ENCODE results near the gene RAPGEF3.

Gene RAPGEF3

DNA sequence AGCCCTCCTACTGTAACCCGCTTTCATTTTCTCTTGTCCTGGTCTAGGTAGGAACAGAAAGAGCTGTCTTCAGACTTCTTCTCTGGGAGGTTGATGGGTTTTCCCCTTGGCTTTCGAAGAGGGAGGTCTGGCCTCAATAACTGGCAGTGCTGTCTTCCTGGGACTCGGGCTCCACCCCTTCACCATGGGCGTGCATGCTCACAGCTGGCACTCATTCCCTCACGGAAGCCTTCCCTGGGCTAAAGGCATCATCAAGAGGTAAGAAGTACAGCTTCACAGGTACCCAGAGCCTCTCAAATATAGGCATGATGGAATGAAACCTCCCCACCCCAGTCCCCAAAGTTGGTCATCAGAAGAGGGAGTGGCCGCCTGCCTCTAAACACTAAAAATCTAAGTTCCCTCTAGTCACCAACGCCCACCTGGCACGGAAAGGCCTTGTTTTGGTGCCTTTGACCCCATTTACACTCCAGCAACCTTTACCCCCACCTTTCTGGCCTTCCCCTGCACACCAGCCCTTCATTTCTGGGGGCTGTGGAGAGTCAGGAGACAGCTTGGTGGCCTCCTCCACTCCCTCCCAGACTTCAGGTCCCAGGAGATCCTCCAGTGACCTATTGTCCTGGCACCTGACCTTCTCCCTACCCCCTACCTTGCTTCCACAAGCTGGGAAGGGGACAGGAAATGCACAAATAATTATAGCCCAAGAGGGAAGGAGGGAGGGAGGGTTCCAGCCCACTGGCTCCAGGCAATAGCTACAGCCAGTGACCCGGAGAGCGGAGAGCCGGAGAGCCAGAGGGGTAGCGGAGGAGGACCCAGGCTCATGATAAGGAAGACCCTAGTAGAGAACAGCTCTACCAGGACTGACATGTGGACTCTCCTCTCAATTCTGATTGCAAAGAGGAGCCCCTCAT, 2.8 kb downstream of the RAPGEF3 start:
- DNase-seq: no peak

DNA sequence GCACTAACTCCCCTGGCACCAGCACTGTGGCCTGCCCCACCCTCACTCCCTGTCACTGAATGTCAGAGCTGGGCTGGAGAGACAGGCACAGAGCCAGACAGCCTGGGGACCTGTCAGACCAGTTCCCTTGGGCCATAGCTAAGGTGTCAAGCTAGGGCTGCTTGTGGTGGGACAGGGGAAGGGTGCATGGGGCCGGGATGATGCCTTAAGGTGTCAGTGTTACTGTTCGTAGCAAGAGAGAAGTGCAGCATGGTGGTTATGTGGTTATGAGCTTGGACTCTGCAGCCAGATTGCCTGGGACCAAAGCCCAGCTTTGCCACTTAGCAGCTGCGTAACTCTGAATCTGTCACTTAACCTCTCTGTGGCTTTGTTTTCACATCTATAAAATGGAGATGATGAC, 3.8 kb downstream of the RAPGEF3 start:
- no peak for DNase-seq

DNA sequence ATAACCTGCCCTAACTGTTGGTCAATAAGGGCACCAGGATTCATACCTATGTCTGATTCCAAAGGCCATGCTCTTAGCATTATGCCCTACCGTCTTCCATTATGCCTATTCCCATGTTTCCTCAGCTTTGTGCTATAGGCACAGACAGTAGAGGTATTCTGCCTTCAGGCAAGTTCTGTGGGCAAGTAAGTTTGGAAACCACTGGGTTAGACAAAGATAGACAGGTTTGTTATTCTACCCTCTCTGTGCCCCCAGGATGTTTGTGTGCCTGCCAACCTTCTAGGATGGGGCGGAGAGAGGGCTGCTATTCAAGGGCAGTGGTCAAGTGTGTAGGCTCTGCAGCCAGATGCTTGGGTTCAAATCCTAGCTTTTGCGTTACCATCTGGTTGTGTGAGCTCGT, 4.6 kb downstream of the RAPGEF3 start:
- DNase-seq: no peak

DNA sequence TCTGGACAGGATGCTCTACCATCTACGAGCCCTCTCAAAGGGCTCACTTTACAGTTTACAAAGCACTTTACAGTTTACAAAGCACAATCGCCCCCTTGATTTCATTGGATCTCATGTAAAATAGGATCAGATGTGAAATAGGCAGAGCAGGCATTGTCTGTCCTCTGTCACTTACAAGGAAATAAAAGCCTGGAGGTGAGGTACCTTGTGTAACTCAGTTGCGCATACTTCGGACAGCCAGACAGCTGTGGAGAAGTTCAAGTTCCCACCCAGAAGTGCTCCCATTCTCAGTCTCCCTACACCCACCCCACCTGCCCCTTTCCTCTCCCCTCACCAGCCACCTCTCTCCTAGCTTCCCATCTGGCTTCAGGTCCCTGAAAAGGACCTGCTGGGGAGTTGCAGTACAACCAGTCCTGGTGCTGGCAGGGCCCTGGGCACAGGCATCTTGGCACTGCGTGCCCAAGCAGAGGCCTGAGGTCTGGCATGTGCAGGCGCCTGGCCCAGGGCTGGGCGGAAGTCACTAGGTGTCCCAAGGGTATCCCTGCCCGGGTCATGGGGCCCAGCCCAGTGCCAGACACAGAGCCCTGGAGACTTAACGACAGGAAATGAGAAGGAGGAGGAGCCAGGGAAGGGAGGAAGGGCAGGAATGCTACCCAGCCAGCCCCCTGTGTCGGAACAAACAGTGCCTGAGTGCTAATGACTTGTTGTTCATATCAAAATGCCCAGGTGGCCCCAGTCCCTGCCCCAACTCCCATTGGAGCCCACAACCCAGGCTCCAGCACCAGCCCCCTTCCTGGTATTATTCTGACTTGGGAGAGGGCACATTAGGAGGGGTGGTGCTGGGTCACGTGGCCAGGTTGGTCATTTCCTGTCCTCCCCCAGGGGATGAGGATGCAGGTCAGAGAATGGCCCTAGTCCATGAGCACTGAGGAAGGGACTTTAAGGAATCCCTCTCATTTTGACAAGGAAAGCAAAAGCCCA, 5.4 kb downstream of the RAPGEF3 start:
- no peak for DNase-seq

DNA sequence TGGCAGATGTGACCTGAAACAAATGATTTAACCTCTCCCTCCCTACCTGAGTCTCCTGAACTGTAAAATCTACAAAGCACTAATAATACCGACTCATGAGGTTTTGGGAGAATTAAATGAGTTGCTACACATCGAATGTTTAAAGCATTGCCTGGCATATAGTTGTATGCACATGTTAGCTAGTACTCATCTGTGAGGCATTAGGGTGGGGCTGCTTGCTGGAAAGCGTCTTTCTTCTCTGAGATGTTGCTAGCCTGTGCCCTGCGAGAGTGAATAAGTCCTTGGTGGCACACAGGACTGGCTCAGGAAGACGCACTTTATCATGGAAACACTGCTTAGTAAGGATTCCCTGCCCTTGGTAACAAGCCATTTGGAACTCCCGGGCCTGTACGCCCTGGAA, 6.1 kb downstream of the RAPGEF3 start:
- no peak for DNase-seq

DNA sequence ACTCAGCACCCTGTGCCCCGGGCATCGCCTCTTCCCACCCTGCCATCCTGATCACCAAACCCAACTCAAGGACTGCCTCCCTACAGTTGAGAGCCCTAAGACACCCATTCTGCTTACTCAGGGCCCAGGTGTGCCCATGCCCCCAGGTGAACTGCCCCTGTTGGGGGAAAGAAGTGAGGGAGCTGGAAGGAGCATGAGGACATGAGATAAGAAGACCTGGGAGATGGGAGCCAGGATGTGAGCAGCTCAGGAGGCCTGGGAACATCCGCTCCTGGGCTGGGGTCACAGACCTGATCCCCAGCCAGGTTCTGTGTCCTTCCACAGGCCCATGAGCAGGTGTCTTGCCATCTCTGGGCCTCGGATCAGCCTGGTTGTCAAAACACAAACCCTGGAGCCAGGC, 6.6 kb downstream of the RAPGEF3 start:
- no peak for DNase-seq

DNA sequence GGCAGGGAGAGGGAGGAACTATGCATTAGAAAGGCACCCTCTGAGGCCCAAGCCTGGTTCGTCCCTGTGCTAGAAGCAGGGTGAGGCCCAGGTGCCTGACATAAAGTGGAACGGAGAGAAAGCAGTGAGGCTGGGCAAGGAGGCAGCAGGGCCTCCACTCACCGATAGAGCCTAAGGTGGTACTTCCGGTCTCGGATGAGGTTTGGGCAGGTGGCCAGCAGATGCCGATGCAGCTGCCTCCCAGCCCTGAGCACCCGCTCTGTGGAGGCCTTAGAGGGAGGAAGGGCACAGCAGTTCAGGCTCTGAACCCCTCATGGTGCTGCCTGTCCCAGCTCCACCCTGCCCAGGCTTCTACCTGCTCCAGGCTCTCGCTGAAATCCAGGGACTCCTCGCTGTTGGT, 7.1 kb downstream of the RAPGEF3 start:
- DNase-seq: no peak

DNA sequence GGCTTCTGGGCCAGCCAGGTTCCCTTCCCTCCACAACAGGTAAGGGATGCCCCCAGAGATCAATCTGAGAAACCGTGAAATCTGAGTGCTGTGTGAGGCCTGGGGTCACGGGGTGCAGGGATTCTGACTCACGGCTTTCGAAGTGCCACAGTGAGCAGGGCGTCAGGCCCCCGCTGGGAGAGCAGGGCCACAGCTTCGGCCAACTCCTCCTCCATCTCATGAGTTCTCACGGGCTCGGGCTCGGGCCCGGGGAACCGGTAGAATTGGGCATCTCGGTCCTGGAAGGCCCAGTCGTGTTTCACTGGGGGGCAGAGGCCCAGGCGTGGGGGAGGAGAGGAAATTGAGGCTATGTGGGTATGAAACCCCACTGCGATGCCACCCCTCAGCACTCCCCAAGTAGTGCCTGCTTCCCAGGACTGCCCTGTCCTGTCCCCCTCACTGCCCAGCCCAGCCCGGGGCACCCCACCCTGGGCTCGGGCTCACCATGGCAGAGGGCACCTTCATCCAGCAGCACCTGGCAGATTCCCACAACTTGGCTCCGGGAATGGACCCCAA, 7.7 kb downstream of the RAPGEF3 start:
- no peak for DNase-seq

DNA sequence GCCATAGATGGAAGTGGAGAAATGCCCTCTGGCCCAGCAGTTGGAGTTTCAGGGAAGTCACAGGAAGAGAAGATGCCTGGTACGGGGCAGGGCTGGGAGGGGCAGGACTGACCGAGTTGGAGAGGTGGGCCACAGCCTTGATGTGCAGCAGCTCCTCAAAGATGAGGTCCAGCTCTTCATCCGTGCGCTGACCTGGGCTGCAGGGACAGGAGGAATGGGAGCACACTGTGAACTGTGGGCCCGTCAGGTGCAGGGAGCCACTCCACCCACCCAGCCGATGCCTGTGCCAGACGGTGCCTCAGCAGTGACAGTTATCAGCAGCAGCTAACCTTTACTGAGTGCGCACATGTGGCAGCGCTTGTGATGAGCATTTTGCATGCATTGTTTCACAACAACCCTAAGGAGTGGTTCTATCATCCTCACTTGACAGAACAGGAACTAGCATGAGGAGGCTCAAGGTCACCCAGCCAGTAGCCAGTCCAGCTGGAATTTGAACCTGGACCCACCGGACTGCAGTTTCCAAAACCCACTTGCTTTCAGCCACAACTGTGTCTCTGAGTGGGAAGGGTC, 8.4 kb downstream of the RAPGEF3 start:
- DNase-seq: no peak

DNA sequence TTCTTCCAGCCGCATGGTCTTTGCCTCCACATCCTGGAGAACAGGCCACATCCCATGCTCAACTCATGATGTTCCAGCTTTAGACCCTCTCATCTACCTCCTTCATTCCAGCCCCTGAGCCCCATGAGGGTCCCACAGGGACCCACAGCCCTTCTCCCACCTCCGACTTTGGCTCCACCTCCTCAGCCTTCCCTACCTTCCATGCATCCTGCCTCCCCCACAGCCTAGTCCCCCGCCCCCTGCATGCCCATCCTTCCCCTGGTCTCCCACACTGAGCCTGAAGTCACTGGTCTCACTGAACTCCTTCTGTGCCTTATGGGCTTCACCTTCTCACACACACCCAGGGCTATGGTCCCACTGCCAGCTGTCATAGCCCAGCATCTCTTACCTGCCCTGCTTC, 9.8 kb downstream of the RAPGEF3 start:
- no peak for DNase-seq

DNA sequence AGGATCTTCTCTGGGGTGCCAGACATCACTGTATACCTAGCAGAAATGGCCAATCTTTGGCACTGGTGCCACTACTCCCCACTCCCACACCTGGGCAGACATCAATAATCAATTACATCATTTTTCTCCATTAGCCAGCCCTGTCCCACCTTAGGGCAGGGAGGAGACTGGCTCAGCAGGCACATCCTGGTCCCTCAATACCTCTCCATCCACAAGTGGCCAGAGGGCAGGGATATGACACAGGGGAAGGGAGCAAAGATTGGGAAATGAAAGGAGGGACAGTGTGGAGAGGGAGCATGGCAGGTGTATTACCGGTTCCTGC, 10.2 kb downstream of the RAPGEF3 start:
- no peak for DNase-seq

DNA sequence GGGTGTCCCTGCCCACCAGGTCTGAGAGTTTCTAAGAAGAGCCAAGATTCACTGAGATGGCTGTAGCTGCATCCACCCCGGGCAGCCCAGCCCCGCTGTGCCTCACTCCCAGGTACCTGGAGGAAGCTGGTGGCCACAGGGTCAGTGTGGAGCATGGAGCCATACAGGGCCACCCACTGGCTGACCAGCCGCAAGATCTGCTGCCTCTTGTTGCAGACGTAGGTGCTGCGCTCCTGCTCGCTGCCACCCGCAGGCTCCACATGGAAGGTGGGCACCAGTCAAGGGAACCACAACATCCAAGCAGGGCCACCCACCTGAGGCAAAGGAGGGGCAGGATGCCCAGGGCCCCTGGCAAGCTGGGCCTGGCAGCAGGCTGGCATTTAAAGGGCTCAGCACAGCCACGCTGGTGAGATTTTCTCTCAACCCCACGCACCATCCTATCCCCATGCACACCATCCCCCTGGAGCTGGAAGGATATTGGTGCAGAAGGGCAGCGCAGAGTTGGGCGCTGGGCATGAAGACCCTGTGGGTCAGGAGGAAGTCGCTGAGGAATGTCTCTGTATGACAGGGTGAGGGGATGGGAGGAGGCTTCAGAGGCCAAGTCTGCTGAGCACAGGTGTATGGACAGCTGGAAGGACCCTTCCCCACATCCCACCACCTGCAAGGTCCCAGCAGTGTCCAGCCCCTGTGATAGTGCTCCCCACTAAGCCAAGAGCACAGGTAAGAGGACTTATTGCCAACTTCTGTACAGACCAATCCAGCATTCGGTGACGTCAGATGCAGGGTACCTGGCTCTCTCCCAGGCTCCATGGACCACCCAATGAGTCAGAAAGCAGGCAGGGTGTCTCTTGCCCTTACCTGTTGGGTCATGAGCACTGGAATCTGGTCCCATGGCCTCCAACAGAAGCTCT, 10.8 kb downstream of the RAPGEF3 start:
- no peak for DNase-seq

DNA sequence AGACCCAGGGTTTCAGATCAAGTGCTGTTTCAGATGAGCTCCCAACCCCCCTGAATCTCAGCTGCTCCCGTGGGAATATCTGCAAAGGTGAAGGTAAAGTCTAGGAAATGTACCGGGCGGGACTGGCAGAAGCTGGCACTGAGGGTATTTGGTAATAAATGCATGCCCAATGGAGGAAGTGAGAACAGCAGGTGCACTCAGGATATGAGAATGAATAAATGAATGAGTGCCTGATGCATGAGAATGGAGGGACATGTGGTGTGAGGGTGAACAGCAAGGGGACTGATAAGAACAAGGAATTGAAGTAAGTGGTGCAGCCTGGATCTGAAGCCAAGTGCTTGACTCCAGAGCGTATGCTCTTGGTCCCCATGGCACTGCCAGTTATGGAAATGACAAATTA, 11.6 kb downstream of the RAPGEF3 start:
- DNase-seq: no peak

DNA sequence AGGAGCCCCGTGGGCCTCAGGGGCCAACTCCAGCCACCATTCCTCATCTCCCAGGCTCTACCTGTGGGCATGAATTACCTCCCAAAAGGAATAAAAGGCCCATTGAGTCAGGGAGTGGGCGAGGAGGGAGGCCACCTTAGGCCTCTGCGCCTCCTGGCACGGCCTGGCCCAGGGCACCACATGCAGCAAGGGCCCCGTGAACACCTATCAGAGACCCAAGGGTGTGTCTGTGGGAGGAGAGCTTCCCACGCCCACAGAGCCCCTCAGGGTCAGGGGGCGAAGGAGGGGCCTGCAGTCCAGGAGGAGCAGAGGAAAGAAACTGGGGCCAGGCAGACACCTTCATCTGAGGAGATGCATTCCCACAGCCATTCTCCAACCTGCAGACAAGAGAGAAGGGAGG, 12.2 kb downstream of the RAPGEF3 start:
- DNase-seq: no peak

DNA sequence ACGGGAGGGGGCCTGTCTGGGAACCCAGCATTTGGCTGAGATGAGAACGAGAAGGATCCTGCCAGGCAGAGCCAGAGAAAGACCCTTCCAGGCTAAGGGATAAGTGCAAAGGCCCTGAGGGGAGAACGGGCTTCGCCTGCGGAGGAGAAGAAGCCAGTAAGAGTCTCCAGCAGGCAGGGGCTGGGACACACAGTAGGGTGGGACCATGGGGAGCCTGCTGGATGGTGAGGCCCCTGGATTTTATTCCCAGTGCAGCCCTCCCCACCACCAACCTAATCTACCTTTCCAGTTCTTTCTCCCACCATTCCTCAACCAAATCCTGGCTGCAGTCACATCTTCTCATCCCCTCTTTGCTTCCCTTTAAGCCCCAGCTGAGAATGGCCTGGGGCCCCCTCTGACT, 12.6 kb downstream of the RAPGEF3 start:
- DNase-seq: no peak

DNA sequence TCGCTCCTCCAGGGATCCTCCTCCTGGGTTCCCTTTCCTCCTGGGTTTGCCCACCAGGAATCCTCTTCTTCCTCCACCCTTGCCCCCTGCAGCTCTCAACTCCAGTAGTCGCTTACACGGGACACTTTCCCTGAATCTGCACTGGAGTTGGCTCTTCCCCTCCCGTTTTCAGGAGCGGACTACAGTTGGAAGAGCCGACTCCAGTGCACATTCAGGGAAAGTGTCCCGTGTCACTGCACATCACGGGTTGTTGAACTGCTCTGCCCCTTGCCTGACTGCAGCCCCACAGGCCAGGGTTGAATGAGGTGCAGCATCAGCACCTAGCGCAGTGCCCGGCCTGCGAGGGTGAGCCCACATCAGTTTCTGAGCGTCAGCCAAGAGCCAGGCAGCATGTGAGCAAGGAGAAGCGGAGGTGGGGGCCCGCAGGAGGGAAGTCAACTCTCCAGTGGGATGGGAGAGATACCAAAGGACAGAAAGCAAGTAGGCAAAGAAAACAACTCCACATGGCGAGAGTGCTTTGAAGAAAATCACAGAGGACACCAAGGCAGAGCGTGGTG, 13.1 kb downstream of the RAPGEF3 start:
- no peak for DNase-seq

DNA sequence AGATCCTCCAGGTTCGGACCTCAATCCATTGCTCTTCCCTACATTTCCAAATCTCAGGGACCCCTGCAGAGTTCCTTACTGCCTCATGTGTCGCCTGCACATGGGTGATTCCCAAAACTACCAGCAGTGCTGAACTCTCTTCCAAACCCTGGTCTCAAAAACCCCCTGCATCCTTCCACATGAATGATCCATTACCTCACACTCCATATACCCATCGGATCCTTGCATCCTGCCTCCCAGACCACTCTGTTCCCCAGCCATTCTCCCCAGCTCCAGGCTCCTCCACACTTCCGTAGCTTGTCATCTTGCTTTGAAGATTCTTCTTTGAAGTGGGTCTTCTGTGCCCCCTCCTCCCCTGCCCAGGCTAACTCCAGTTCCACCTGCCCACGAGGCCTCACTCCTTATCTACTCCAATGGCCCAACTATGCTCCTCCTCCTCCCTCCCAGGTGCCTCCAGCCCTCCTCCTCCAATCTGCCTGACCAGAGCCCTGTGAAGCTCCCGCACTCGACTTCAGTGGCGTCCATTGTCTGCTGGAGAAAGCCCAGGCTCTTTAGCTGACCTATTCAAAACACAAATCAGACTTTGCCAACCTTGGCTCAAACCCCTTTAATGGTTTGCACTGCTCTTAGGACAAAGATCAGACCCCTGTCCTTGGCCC, 13.8 kb downstream of the RAPGEF3 start:
- no peak for DNase-seq

DNA sequence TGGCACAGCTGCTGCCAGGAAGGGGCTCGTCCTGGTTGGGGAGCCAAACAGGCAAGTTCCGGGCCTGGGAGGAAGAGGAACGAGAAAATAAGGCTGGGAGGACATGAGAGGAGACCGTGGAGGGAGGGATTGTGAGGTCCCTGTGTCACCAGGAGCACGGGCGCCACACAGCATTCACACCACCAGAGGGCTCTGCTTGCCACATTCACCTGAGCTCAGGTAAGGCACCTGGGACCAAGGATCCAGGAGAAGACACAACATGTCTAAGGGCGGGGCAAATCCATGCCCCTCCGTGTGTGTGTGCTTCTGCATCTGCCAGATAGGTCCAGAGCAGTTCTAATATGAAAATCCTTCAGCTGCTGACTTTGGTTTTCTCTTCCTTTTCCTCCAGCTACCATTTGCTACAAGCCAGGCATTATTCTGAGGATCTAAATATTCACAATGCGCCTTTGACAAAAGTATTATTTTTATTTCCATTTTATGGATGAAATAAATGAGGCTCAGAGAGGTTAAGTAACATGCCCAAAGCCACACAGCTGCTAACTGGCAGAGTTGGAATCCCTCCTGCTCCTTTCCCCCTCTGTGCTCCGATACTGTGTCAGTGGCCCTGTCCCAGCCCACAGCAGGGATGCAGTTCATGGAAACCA, 14.6 kb downstream of the RAPGEF3 start:
- DNase-seq: no peak

DNA sequence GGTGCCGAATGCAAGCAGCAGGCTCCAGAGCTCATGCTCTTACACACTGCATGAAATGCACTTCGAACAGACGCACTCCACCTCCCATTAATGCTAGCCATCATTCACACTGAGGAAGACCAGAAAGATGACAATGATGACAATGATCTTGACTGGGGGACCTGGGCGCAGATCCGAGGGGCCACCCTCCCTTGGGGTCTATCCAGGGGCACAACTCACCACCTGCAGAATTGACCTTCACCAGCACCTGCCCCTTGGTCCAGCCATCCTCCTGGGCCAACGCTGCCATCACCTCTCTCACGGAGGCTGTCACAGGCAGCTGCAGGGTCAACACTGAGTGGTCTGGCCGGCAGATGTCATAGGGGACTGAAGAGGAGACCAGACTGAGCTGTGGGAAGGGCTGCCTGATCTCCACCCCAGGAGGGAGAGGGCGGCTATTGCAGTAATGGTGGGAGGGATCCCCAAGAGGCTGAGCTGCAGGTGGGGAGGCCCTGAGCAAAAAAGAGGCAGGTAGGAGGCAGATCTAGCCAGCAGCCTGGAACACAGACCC, 15.3 kb downstream of the RAPGEF3 start:
- no peak for DNase-seq

DNA sequence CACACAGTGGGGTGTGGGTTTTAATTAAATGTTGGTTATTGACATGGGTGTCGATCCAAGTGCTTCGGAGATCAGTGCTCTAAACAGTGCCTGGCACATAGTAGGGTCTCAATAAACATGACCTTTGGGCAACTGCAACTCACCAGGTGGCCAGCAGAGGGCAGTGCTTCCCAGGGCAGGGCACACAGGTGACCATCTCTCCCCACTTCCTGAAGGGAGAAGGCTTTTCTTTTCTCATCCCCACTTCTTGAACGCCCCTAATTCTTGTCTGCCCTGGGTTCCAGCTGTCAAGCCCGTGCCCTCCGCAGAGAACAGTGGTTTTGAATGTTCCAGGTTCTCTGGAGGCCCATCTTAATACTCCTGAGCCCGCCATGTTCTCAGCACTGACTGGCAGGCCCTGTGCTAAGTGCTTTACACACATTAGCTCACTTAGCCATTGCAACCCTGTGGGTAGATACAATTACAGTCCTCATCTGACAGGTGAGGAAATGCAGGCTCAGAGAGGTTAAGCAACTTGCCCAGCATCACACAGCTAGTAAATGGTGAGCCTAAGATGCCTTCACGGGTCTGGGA, 16.3 kb downstream of the RAPGEF3 start:
- no peak for DNase-seq
